ENCODE results near the gene TSPAN10. TPM values are rescaled to one million over a fixed set of nuclear protein-coding genes. Genes with fewer than 3 reads are reported as not detected.

TSPAN10 gene
- total and polyA plus RNA-seq, 2 of the 13 experiments (the other 11 are each of a cell fraction or from before 2014, with no cell fraction given), result 0.54 to 0.75 TPM

- TF ChIP-seq FOXP4 (CRISPR knock-in tag; IDR thresholded peaks at IDR 0.05), result peak; percentile 36; the same call in 1 of the 2 replicates
- TF ChIP-seq ZNF264 (CRISPR knock-in tag; IDR thresholded peaks at IDR 0.05), result peak; percentile 65; the same call in 1 of the 2 replicates
- TF ChIP-seq THAP8 (CRISPR knock-in tag; IDR thresholded peaks at IDR 0.05; ENCODE audit: borderline replicate concordance), result peak; percentile 59; the same call in 1 of the 2 replicates
- TF ChIP-seq NR2F6 (IDR thresholded peaks at IDR 0.05), result no peak
- peak; percentile 23; the same call in 1 of the 2 replicates for TF ChIP-seq NR2F6 (CRISPR knock-in tag; IDR thresholded peaks at IDR 0.05)
- TF ChIP-seq NR2C2 (CRISPR knock-in tag; IDR thresholded peaks at IDR 0.05; ENCODE audit: borderline replicate concordance), result peak; percentile 96
- TF ChIP-seq RXRB (CRISPR knock-in tag; IDR thresholded peaks at IDR 0.05; ENCODE audit: borderline replicate concordance), result peak; percentile 62; the same call in 1 of the 2 replicates
- peak; percentile 98 for TF ChIP-seq MXI1 (IDR thresholded peaks at IDR 0.05; ENCODE audit: borderline replicate concordance, low read depth, low read length)
- TF ChIP-seq ZNF329 (CRISPR knock-in tag; IDR thresholded peaks at IDR 0.05; ENCODE audit: low read depth), result peak; percentile 57; the same call in 1 of the 2 replicates
- TF ChIP-seq ZNF614 (CRISPR knock-in tag; IDR thresholded peaks at IDR 0.05; ENCODE audit: borderline replicate concordance), result peak; percentile 89; the same call in 1 of the 2 replicates
- 0 out of 2 replicates have a peak, but pooled peaks have one; percentile 67 for TF ChIP-seq CAMTA2 (CRISPR knock-in tag; IDR thresholded peaks at IDR 0.05; ENCODE audit: borderline replicate concordance)
- peak; percentile 82 for TF ChIP-seq KDM5A (IDR thresholded peaks at IDR 0.05; ENCODE audit: borderline replicate concordance, low read length)
- 0 out of 2 replicates have a peak, but pooled peaks have one; percentile 26 for TF ChIP-seq ZNF124 (CRISPR knock-in tag; IDR thresholded peaks at IDR 0.05)
- no peak for TF ChIP-seq CBX2 (IDR thresholded peaks at IDR 0.05; ENCODE audit: low read depth, low read length)
- no peak for TF ChIP-seq CBX2 (CRISPR knock-in tag; IDR thresholded peaks at IDR 0.05; ENCODE audit: low read depth)
- TF ChIP-seq ZSCAN31 (CRISPR knock-in tag; IDR thresholded peaks at IDR 0.05; ENCODE audit: low read depth), result peak; percentile 73; the same call in 1 of the 2 replicates
- TF ChIP-seq ZNF142 (CRISPR knock-in tag; IDR thresholded peaks at IDR 0.05), result no peak; the same call in 1 of the 2 replicates
- TF ChIP-seq STAG1 (CRISPR knock-in tag; IDR thresholded peaks at IDR 0.05), result no peak
- peak; percentile 47; the same call in 1 of the 2 replicates for TF ChIP-seq ZNF343 (CRISPR knock-in tag; IDR thresholded peaks at IDR 0.05)
Observed at GRCh38 chr17:81666342-81667191, 29.6 kb downstream of the TSPAN10 start, which contains the start of the genes CCDC137 and OXLD1 (continued).

All from HepG2 (cell line).